Endodermal cell (in vitro differentiated cells): ENCODE data around the gene CEP55. TPM values are rescaled to one million over a fixed set of nuclear protein-coding genes. Genes with fewer than 3 reads are reported as not detected.
"Not testable (repeated sequence)": the region's sequence is repeated elsewhere in the genome, so short reads cannot be mapped to it uniquely, and the experiment has no call there.

Experiments
- DNase-seq: peaks from one replicate; pipeline ENCODE4 v3.0.0-alpha.2; 2017
- H3K27ac ChIP-seq: 2 replicates; pipeline ENCODE4 v1.5.1; 2013; ENCODE audit warnings: mild to moderate bottlenecking, low read depth, low read length, moderate library complexity
- H3K27me3 ChIP-seq: 2 replicates; pipeline ENCODE4 v1.6.1; 2013; ENCODE audit warnings: mild to moderate bottlenecking, low read length, moderate library complexity; ENCODE audit not compliant: insufficient read depth, control insufficient read depth, poor library complexity, severe bottlenecking
- H3K36me3 ChIP-seq: 2 replicates; pipeline ENCODE4 v1.7.0; 2013; ENCODE audit warnings: mild to moderate bottlenecking, low read length, moderate library complexity; ENCODE audit not compliant: control insufficient read depth, insufficient read depth
- H3K4me1 ChIP-seq: one replicate; pipeline ENCODE4 v1.7.0; 2013; ENCODE audit warnings: low read length; ENCODE audit not compliant: control insufficient read depth, insufficient read depth
- H3K4me3 ChIP-seq: 2 replicates; pipeline ENCODE4 v1.5.1; 2013; ENCODE audit warnings: mild to moderate bottlenecking, low read length, moderate library complexity
- H3K9ac ChIP-seq: 2 replicates; pipeline ENCODE4 v1.6.1; 2013; ENCODE audit warnings: mild to moderate bottlenecking, low read length, moderate library complexity; ENCODE audit not compliant: poor library complexity, severe bottlenecking; ENCODE audit errors: extremely low read depth
- H3K9me3 ChIP-seq: 2 replicates; pipeline ENCODE4 v1.6.1; 2013; ENCODE audit warnings: mild to moderate bottlenecking, low read length, moderate library complexity; ENCODE audit not compliant: control insufficient read depth
- H3K27ac Mint-ChIP-seq: 2 replicates; pipeline ENCODE4 v1.8.0; 2020; ENCODE audit warnings: mixed read lengths
- H3K27me3 Mint-ChIP-seq: 2 replicates; pipeline ENCODE4 v1.8.0; 2021; ENCODE audit warnings: mild to moderate bottlenecking, mixed read lengths; ENCODE audit not compliant: insufficient read depth
- H3K36me3 Mint-ChIP-seq: 2 replicates; pipeline ENCODE4 v1.8.0; 2020; ENCODE audit warnings: low read depth, mixed read lengths
- H3K4me1 Mint-ChIP-seq: 2 replicates; pipeline ENCODE4 v1.8.0; 2020; ENCODE audit warnings: mixed read lengths
- H3K4me3 Mint-ChIP-seq: 2 replicates; pipeline ENCODE4 v1.8.0; 2020; ENCODE audit warnings: mild to moderate bottlenecking, moderate library complexity, mixed read lengths
- H3K9me3 Mint-ChIP-seq: 2 replicates; pipeline ENCODE4 v1.8.0; 2020; ENCODE audit warnings: mild to moderate bottlenecking, mixed read lengths
- WGBS, 2 experiments: methylation state at CpG; one replicate each; pipeline versions ENCODE4 v1.1.5 to v1.1.7; 2013; ENCODE audit warnings: missing lambda C conversion rate in 2 of 2, mixed read lengths in 1 of 2; ENCODE audit not compliant: insufficient coverage in 1 of 2, insufficient read length in 1 of 2; 5-methylcytosine and 5-hydroxymethylcytosine counted together
- total RNA-seq, 2 donors: library from RNA; stranded (reverse); fragmentation: NEBNext Ultra II Directional in 1 of 2; extraction: Animal tissue kit (Norgen Biotek cat#: 25700) in 1 of 2; gene quantifications; 2 replicates in 1 of 2; 3 replicates in 1 of 2; pipeline ENCODE4 v1.2.1, GENCODE V29; 2021
- TF ChIP-seq, protein P1 (sequence below): fragments of 200-600 bp; sonication (generic); conservative IDR thresholded peaks from 2 replicates; pipeline ENCODE4 v1.5.0; 2021; ENCODE audit warnings: antibody characterized with exemption, mild to moderate bottlenecking

The CEP55 gene
- total RNA-seq, 2 donors from 2014 or later = 50.3 to 66.8 TPM

DNA sequence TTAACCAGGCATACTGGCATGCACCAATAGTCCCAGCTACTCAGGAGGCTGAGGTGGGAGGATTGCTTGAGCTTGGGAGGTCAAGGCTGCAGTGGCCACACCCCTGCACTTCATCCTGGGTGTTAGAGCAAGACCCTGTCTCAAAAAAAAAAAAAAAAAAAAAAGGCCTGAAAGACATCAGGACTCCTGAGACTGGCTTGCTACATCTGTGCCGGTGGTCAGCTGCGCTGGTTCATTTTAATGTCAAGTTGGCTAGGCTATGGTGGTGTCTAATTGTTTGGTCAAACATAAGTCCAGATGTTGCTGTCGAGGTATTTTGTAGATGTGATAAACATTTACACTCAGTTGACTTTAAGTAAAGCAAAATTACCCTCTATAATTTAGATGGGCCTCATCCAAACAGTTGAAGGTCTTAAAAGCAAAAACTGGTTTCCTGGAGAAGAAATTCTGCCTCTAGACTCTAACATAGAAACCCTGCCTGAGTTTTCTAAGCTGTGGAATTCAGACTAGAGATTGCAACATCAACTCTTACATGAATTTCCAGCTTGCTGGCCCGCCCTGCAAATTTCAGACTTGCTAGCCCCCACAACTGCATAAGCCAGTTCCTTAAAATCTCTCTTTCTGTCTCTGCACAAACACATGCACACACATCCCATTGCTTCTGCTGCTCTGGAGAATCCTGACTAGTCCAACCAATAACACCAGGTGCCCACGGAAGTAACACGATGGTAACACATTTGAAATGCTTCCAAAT lies 32.5 kb upstream of the CEP55 start:
- 97 to 100% methylated on average over 3 to 6 of the region's 6 CpGs for WGBS, 2 experiments
- no peak overlapping the region for H3K27ac ChIP-seq
- H3K27ac Mint-ChIP-seq = no peak overlapping the region
- peak overlapping the region; percentile 15 for H3K9ac ChIP-seq
- no peak overlapping the region for H3K4me3 ChIP-seq
- H3K27me3 Mint-ChIP-seq = no peaks in the 10 kb centered on the region
- peaks cover 23% of the 10 kb centered on the region for H3K36me3 Mint-ChIP-seq
- no peak for DNase-seq
- H3K9me3 Mint-ChIP-seq = no peaks in the 10 kb centered on the region
- H3K36me3 ChIP-seq = peaks cover 19% of the 10 kb centered on the region
- H3K27me3 ChIP-seq = no peaks in the 10 kb centered on the region
- TF ChIP-seq, protein P1, sequence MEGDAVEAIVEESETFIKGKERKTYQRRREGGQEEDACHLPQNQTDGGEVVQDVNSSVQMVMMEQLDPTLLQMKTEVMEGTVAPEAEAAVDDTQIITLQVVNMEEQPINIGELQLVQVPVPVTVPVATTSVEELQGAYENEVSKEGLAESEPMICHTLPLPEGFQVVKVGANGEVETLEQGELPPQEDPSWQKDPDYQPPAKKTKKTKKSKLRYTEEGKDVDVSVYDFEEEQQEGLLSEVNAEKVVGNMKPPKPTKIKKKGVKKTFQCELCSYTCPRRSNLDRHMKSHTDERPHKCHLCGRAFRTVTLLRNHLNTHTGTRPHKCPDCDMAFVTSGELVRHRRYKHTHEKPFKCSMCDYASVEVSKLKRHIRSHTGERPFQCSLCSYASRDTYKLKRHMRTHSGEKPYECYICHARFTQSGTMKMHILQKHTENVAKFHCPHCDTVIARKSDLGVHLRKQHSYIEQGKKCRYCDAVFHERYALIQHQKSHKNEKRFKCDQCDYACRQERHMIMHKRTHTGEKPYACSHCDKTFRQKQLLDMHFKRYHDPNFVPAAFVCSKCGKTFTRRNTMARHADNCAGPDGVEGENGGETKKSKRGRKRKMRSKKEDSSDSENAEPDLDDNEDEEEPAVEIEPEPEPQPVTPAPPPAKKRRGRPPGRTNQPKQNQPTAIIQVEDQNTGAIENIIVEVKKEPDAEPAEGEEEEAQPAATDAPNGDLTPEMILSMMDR = no peak
- H3K4me1 Mint-ChIP-seq = peaks cover 29% of the 10 kb centered on the region
- H3K4me3 Mint-ChIP-seq = no peak overlapping the region
- no peaks in the 10 kb centered on the region for H3K4me1 ChIP-seq
- no peaks in the 10 kb centered on the region for H3K9me3 ChIP-seq

DNA sequence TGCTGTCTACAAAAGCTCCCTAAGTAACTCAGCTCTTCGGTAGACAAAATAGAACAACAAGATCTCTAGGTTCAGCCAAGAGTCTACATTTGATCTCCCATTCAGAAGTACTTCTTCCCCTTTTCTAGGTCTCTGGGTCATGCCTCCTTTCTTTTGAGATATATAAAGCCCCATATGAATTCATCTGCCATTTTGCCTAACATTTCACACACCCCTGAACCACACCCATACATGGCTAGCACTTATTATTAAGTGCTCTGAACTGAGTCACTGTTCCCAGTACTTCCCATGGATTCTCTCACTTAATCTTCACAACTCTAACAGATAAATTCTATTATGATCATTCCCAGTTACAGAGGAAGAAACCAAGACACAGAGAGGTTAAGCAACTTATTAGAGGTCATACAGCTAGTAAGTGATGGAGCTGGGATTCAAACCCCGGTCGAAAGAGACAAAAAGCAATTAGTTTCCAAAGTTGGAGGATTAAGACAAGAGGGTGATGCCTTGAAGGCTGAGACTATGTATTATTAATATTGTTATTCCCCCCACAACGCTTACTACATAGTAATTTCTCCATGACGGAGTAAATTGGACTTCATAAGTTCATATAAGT lies 31.5 kb upstream of the CEP55 start:
- Mint-ChIP-seq H3K9me3 (no peaks in the 10 kb centered on the region), H3K27me3 (no peaks in the 10 kb centered on the region)

DNA sequence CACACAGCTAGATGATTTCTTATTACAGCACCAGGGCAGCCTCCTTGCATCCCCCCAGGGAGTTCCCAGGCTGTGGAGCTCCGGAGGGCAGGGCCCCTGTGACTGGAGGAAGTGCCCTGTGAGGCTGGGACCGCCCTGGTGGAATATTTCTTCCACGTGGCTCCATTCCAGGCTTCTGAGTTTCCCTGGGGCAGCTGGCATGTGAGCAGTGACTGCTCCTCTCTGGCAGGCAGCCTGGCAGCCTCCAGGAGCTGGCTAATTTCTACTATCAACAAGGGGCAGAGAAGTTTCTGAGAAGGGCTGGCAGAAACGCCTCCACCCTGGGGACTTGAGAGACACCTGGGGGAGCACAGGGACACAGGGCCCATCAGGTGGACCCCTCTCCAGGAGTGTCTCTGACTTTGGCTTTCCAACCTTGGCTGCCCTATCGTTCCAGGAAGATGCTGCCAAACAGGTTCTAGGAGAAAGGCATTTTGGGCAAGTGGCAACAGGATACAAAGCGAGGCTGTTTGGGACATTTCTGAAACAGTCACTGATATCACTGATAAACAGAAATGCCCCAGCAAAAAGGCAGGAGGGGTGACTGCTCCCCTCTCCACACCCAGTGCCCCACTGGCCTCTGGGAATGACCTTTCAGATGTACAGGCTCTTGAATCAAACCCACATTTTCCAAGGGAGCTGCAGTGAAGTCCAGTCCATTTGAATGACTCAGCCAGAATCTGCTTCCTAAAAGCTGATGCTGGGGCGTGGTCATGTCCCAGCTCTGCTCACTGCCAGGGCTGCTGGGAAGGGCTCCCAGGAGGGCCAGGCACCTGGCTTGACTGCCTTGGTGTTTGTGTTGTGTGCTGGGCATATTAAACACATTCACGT lies 30.4 kb upstream of the CEP55 start:
- no peaks in the 10 kb centered on the region for H3K4me1 ChIP-seq

More for the DNA sequence above, 31.5 kb upstream of the CEP55 start:
- Histone ChIP-seq H3K27me3 (no peaks in the 10 kb centered on the region), H3K4me1 (no peaks in the 10 kb centered on the region), H3K9me3 (no peaks in the 10 kb centered on the region), H3K36me3 (peaks cover 25% of the 10 kb centered on the region), H3K27ac (no peak overlapping the region), H3K4me3 (no peak overlapping the region), H3K9ac (no peak overlapping the region)
- WGBS, 2 experiments = 96 to 97% methylated on average over 3 to 4 of the region's 5 CpGs
- DNase-seq = no peak
- Mint-ChIP-seq H3K4me1 (peaks cover 21% of the 10 kb centered on the region), H3K36me3 (peaks cover 25% of the 10 kb centered on the region), H3K4me3 (no peak overlapping the region), H3K27ac (no peak overlapping the region)
- TF ChIP-seq, protein P1 = no peak

DNA sequence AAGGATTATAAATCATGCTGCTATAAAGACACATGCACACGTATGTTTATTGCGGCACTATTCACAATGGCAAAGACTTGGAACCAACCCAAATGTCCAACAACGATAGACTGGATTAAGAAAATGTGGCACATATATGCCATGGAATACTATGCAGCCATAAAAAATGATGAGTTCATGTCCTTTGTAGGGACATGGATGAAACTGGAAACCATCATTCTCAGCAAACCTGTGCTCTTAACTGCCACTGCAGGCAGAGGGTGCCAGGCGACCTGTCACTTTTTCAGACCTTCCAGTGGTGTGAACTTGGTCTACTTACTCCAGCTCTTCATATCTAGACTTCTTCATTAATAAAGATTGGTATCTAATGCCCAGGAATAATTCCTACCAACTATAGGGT lies 28.8 kb upstream of the CEP55 start:
- not testable (repeated sequence) for DNase-seq, H3K4me3 Mint-ChIP-seq, H3K9me3 Mint-ChIP-seq, H3K27me3 ChIP-seq, H3K4me1 ChIP-seq, H3K27ac Mint-ChIP-seq, H3K9me3 ChIP-seq, H3K27me3 Mint-ChIP-seq, H3K4me3 ChIP-seq, H3K27ac ChIP-seq, H3K9ac ChIP-seq
- H3K36me3 ChIP-seq = peaks cover 35% of the 10 kb centered on the region
- peaks cover 21% of the 10 kb centered on the region for H3K36me3 Mint-ChIP-seq
- H3K4me1 Mint-ChIP-seq = peaks cover 23% of the 10 kb centered on the region
- 93 to 100% methylated on average over 1 of the region's 4 CpGs for WGBS, 2 experiments

More for the DNA sequence above, 30.4 kb upstream of the CEP55 start:
- Histone ChIP-seq H3K9ac (no peak overlapping the region), H3K27ac (peak overlapping the region; percentile 16), H3K4me3 (no peak overlapping the region), H3K36me3 (peaks cover 31% of the 10 kb centered on the region), H3K9me3 (peaks cover 7% of the 10 kb centered on the region), H3K27me3 (no peaks in the 10 kb centered on the region)
- Mint-ChIP-seq H3K9me3 (no peaks in the 10 kb centered on the region), H3K4me1 (peaks cover 22% of the 10 kb centered on the region), H3K4me3 (no peak overlapping the region), H3K27me3 (no peaks in the 10 kb centered on the region), H3K27ac (no peak overlapping the region), H3K36me3 (peaks cover 23% of the 10 kb centered on the region)
- TF ChIP-seq, protein P1 = no peak
- no peak for DNase-seq
- WGBS, 2 experiments = 82 to 88% methylated on average over 6 to 8 of the region's 8 CpGs
